MG63 (cell line): ENCODE measurements around the gene DECR2. TPM values are rescaled to one million over a fixed set of nuclear protein-coding genes. Genes with fewer than 3 reads are reported as not detected.
"Not testable (repeated sequence)": the region's sequence is repeated elsewhere in the genome, so short reads cannot be mapped to it uniquely, and the experiment has no call there.

Source experiments
- DNase-seq: peaks from one replicate; pipeline ENCODE4 v3.0.0-alpha.2; 2020
- H3K27me3 ChIP-seq: fragments of 250-450 bp; sonication (Bioruptor Pico); 2 replicates; pipeline ENCODE4 v1.5.1; 2020; ENCODE audit warnings: mild to moderate bottlenecking, moderate library complexity
- H3K36me3 ChIP-seq: fragments of 250-450 bp; sonication (Bioruptor Pico); 2 replicates; pipeline ENCODE4 v1.5.1; 2020; ENCODE audit warnings: mild to moderate bottlenecking, moderate library complexity
- H3K4me3 ChIP-seq: fragments of 250-450 bp; sonication (Bioruptor Pico); 2 replicates; pipeline ENCODE4 v1.5.1; 2020; ENCODE audit warnings: mild to moderate bottlenecking, moderate library complexity
- H3K9me3 ChIP-seq: fragments of 250-450 bp; sonication (Bioruptor Pico); 2 replicates; pipeline ENCODE4 v1.5.1; 2020; ENCODE audit warnings: mild to moderate bottlenecking, moderate library complexity
- total RNA-seq: library from RNA; depleted of rRNA; stranded (reverse); fragments of >200 nt; shearing (Covaris generic); gene quantifications from 2 replicates; pipeline ENCODE4 v1.2.3, GENCODE V29; 2014; ENCODE audit warnings: low replicate concordance

DECR2 gene
- total RNA-seq, 1 experiment from 2014 or later = 37.1 TPM

DNA sequence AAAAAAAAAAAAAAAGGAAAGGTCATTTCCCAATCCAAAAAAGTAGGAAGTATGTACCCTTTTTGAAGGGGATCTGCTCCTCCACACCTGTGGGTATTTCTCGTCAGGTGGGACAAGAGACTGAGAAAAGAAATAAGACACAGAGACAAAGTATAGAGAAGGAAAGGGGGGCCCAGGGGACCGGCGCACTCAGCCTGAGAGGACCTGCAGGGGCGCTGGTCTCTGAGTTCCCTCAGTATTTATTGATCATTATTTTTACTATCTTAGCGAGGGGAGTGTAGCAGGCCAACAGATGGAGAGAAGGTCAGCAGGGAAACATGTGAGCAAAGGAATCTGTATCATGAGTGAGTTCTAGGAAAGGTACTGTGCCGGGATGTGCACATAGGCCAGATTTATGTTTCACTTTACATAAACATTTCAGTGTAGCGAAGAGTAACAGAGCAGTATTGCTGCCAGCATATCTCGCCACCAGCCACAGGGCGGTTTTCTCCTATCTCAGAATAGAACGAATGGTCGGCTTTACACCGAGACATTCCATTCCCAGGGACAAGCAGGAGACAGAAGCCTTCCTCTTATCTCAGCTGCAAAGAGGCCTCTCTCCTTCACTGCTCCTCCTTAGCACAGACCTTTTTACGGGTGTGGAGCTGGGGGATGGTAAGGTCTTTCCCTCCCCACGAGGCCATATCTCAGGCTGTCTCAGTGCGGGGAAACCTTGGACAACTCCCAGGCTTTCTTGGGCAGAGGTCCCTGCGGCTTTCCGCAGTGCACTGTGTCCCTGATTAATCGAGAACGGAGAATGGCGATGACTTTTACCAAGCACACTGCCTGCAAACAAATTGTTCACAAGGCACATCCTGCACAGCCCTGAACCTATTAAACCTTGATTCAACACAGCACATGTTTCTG is 13.7 kb upstream of the DECR2 start:
- DNase-seq, H3K9me3 ChIP-seq, H3K4me3 ChIP-seq, H3K36me3 ChIP-seq, H3K27me3 ChIP-seq: not testable (repeated sequence)

- H3K27me3 ChIP-seq = no peaks in the 10 kb centered on the region
- H3K4me3 ChIP-seq = no peak overlapping the region
- H3K36me3 ChIP-seq = no peaks in the 10 kb centered on the region
- no peak for DNase-seq
- H3K9me3 ChIP-seq = peaks cover 6% of the 10 kb centered on the region; the same call in 1 of the 2 replicates
These were observed 12.3 kb upstream of the DECR2 start for GRCh38 chr16:389352-389751.

- peak; percentile 63 for DNase-seq
- Histone ChIP-seq H3K9me3 (peaks cover 6% of the 10 kb centered on the region; the same call in 1 of the 2 replicates), H3K4me3 (no peak overlapping the region), H3K27me3 (no peaks in the 10 kb centered on the region), H3K36me3 (no peaks in the 10 kb centered on the region)
These were observed 9.8 kb upstream of the DECR2 start for GRCh38 chr16:391885-392335.

DNA sequence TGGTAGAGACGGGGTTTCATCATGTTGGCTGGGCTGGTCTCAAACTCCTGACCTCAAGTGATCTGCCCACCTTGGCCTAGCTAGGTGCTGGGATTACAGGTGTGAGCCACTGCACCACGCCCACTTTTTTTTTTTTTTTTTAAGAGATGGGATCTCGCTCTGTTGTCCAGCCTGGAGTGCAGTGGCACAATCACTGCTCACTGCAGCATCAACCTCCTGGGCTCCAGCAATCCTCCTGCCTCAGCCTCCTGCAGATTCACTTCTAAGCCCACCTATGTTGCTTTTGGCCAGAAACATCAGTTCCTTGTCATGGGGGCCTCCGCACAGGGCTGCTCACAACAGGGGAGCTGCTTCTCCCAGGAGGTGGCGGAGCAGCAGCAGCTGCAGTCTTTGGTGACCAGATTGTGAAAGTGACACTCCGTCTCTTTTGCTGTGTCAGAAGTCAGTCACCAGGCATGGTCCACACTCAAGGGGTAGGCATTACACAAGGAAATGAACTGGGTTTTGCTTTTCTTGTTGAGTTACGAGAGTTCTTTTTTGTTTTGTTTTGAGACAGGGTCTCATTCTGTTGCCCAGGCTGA is 9.1 kb upstream of the DECR2 start:
- H3K36me3 ChIP-seq = no peaks in the 10 kb centered on the region
- no peak for DNase-seq
- peaks cover 6% of the 10 kb centered on the region; the same call in 1 of the 2 replicates for H3K9me3 ChIP-seq
- H3K27me3 ChIP-seq = no peaks in the 10 kb centered on the region
- H3K4me3 ChIP-seq = no peak overlapping the region

DNA sequence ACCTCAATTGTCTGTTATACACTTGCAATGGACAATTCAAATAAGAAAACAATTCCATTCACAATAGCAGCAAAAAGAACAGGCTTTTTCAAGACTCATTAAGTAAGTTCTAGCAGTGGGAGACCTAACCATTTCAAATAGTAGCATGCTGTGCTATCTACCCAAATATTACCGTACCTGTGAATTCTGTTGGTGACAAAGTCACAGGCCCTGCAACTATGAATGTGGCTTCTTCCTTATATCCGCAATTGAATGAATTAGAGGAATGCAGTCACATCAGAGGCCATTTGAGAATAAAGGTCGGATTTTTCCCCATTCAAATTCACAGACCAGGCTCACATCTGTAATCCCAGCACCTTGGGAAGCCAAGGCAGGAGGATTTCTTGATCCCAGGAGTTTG is 5.5 kb upstream of the DECR2 start:
- no peak for DNase-seq
- H3K4me3 ChIP-seq = peak overlapping the region; percentile 53
- H3K9me3 ChIP-seq = peaks cover 6% of the 10 kb centered on the region; the same call in 1 of the 2 replicates
- no peaks in the 10 kb centered on the region for H3K27me3 ChIP-seq
- H3K36me3 ChIP-seq = peaks cover 26% of the 10 kb centered on the region

DNA sequence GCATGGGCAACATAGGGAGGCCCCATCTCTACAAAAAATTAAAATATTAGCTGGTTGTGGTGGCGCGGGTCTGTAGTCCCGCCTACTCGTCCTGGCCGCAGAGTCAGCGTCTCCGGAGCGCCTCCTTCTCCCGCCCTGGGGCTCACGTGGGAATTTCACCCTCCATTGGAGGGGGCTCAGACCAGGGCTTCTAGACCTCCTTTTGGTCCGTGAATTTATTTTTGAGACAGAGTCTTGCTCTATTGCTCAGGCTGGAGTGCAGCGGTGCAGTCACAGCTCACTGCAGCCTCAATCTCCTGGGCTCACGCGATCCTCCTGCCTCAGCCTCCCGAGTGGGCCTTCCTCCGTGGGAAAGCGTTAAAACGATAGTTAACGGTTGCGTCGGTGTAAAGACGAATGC is 5.1 kb upstream of the DECR2 start:
- Histone ChIP-seq H3K9me3 (peaks cover 6% of the 10 kb centered on the region; the same call in 1 of the 2 replicates), H3K4me3 (peak overlapping the region; percentile 53), H3K27me3 (no peaks in the 10 kb centered on the region), H3K36me3 (peaks cover 26% of the 10 kb centered on the region)
- DNase-seq = peak; percentile 70

DNA sequence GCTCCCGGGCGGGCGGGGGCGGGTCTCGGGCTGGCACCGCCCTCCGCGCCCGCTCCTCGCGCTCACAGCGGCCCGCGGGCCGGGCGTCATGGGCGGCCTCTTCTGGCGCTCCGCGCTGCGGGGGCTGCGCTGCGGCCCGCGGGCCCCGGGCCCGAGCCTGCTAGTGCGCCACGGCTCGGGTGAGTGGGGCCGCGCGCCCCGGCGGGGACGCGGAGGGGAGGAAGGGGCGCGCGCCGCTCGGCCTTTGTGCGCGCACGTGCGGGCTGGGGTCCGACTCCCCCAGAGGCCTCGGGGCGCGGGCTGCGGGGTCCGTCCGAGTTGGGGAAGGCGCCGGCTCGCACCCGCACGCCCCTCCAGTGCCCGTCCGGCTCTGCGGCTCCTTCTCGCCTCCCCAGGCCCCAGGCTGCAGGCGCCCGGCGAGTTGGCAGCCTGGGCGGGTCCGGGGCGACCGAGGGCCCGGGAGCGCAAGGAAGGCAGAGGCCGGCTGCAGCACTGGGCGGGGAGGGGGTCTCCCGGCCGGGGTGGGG is 4.5 kb upstream of the DECR2 start, which contains the start of gene NME4:
Gene NME4, plus strand, starts transcription at position 65 of the 527 bp plus-strand sequence. Its CDS starts 24 bp downstream, at position 89.
- peak; percentile 52 for DNase-seq
- H3K36me3 ChIP-seq = peaks cover 26% of the 10 kb centered on the region
- H3K9me3 ChIP-seq = no peaks in the 10 kb centered on the region; the same call in 1 of the 2 replicates
- no peaks in the 10 kb centered on the region for H3K27me3 ChIP-seq
- peak within 1 kb of the TSS; percentile 61 for H3K4me3 ChIP-seq

DNA sequence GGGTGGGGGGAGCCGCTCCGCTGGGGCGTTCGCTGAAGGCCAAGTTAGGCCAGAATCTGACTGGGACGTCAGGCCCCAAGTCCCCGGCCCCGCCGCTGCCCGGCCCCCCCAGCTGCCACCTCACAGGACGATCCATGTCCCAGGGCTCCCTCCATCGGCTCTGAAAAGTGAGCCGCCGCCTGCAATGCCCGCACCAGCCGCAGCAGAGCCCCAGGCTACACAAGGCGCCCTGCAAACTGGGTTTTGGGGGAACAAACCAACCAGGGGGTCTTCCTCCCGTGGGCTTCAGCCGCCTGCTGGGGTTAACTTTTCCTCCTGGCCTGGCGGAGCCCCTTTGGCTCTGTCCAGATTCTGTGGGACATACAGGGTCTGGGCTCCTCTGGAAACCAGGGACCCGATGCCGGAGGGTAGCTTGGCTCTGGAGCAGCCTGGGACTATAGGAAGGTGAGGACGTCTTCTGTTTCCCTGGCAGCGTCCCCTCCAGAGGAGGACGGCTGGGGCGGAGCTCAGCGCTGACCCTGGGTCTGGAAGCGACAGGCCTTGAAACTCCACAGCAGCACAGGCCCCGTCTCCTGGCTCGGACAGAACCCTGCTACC is 3.9 kb upstream of the DECR2 start:
- peak; percentile 62 for DNase-seq
- Histone ChIP-seq H3K27me3 (no peaks in the 10 kb centered on the region), H3K9me3 (no peaks in the 10 kb centered on the region), H3K4me3 (no peak overlapping the region), H3K36me3 (peaks cover 28% of the 10 kb centered on the region)

DNA sequence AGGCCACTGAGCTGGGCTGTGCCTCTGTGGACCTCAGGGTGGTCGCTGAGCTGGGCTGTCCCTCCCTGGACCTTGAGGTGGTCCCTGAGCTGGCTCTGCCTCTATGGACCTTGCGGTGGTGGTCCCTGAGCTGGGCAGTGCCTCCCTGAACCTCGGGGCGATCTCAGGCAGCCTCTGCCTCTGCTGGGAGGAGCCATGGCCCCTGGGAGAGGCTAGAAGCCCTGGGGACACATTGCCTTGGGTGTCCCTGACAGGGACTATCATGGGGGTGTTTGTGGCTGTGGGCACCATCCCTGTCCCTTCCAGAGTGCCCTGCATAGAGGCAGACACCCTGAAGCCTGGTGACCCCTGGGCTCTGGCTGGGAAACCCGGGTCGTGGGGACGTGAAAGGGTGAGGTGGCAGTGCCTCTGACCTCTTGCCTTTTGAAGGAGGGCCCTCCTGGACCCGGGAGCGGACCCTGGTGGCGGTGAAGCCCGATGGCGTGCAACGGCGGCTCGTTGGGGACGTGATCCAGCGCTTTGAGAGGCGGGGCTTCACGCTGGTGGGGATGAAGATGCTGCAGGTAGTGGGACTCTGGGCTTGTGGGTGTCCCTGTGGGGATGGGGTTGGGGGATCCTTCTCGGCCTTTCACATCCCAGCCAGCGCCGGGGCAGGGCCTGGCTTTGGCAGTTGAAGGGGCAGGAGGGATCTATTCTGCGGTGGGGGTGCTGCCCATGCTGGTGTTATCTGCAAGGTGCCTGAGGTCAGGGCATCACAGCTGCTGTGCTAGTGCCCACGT is 2.9 kb upstream of the DECR2 start:
- Histone ChIP-seq H3K4me3 (no peak overlapping the region), H3K9me3 (no peaks in the 10 kb centered on the region), H3K36me3 (peaks cover 37% of the 10 kb centered on the region), H3K27me3 (no peaks in the 10 kb centered on the region)
- DNase-seq = no peak

DNA sequence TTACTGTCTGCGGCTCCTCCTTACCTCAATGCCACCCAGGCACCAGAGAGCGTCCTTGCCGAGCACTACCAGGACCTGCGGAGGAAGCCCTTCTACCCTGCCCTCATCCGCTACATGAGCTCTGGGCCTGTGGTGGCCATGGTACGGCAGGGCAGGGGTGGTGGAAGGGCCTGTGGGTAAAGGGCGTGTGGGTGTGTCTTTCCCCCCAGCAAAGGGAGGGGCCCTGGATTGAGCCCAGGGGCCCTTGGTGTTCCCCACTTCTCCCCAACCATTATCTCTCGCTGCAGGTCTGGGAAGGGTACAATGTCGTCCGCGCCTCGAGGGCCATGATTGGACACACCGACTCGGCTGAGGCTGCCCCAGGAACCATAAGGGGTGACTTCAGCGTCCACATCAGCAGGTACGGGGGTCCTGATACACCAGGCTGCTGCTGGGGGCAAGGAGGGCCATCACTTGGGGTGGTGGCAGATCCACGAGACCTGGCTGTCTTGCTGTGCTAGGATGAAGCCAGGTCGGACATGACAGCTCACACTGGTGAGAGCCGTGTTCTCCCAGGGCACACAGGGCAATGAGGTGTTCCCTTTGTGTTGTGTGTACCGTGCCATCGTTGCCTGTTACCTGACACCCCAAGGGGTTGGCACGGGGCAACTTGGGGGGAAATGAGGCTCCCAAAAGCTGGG is 2.2 kb upstream of the DECR2 start:
- Histone ChIP-seq H3K4me3 (no peak overlapping the region), H3K9me3 (no peaks in the 10 kb centered on the region), H3K36me3 (peaks cover 38% of the 10 kb centered on the region), H3K27me3 (no peaks in the 10 kb centered on the region)
- no peak for DNase-seq

DNA sequence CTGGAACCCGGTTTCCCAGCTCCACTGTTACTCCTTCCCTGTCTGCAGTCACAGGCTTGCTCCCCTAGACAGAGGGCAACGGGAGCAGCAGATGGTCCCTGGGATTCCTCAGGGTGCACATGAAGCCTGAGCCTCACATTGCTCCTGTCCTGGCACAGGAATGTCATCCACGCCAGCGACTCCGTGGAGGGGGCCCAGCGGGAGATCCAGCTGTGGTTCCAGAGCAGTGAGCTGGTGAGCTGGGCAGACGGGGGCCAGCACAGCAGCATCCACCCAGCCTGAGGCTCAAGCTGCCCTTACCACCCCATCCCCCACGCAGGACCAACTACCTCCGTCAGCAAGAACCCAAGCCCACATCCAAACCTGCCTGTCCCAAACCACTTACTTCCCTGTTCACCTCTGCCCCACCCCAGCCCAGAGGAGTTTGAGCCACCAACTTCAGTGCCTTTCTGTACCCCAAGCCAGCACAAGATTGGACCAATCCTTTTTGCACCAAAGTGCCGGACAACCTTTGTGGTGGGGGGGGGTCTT is 1.6 kb upstream of the DECR2 start:
- H3K27me3 ChIP-seq = no peaks in the 10 kb centered on the region
- H3K36me3 ChIP-seq = peaks cover 38% of the 10 kb centered on the region
- H3K9me3 ChIP-seq = no peaks in the 10 kb centered on the region
- peak overlapping the region; percentile 95 for H3K4me3 ChIP-seq
- DNase-seq = no peak

DNA sequence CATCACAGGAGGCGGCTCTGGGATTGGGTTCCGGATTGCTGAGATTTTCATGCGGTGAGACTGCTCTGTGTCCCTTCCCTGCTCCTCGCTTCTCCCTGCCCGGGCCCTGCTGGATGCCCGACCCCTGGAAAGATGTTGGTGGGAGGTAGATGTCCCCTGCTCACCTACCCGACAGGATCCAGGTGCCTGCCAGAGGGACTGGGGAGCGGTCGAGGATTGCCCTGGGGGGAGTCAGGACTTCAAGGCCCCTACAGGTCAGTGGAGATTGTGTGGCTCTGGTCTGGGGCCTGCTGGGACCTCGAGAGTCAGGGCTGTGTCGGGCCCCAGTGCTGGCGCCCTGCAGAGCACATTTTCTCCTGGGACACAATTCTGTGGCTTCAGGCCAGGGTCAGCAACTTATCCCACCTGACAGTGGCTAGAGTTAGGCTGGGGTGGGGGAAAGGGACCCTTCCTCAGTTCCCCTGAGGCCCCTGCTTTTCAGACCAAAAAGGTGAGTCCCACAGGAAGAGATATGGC is 3.3 kb downstream of the DECR2 start:
- Histone ChIP-seq H3K27me3 (no peaks in the 10 kb centered on the region), H3K4me3 (no peak overlapping the region), H3K36me3 (peaks cover 19% of the 10 kb centered on the region), H3K9me3 (no peaks in the 10 kb centered on the region)
- DNase-seq = no peak

DNA sequence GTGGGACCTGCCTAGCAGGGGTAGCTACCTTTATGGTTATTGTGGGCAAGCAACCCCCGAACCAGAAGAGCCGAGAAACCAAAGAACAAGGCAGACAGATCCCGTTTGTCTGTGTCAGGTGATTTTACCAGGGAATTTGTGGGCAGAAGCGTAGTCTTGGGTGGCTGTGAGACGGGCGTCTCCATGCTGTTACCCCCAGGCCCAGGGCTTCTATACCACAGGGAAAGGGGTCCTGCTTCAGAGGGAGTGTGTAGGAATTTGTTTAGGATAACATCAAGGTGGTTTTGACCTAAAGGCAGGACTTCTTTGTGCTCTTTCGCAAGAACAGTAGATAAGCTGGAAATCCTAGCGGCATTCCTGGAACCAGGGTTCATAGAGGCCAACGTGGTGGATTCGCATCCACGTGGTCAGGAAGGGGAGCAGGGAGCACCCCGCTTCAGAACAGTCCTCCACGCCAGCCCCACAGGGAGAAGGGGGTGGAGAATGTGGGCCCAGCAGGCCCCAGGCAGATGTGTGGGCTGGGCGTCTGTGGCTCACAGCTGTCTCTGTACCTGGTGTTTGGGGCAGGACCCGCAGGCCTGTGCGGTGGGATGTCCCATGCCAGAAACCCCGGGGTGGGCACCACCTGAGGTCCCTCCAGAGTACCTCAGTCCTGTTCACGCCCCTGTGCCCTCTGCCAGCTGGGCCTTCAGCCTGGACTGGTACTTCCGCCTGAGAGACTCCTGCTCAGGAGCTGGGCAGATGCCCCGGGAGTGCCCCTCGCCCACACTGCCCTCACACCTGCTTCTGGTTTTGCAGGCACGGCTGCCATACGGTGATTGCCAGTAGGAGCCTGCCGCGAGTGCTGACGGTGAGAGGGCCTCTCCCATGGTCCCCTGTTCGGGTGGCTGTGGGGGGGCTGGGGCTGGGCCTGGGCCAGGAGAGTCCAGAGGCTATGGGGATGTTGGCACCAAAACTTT is 4.1 kb downstream of the DECR2 start:
- no peak for DNase-seq
- H3K9me3 ChIP-seq = no peaks in the 10 kb centered on the region
- H3K4me3 ChIP-seq = no peak overlapping the region
- no peaks in the 10 kb centered on the region for H3K27me3 ChIP-seq
- H3K36me3 ChIP-seq = peaks cover 14% of the 10 kb centered on the region

DNA sequence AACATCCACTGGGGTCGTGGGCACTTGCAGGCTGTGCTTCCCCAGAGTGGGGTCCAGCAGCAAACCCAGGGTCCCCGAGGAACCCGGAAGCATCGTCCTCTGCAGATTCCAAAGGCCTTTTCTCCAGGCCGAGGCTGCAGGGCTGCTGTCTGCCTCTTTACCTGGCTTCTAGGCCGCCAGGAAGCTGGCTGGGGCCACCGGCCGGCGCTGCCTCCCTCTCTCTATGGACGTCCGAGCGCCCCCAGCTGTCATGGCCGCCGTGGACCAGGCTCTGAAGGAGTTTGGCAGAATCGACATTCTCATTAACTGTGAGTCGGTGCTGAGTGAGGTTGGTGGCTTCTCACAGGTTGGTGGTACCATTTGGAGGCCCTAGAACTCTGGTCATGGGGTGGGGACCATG is 5.6 kb downstream of the DECR2 start:
- no peak for DNase-seq
- Histone ChIP-seq H3K36me3 (peaks cover 20% of the 10 kb centered on the region), H3K4me3 (no peak overlapping the region), H3K27me3 (no peaks in the 10 kb centered on the region), H3K9me3 (no peaks in the 10 kb centered on the region)
